Stimulated activated CD8-positive, alpha-beta memory T cell treated with anti-CD3 and anti-CD28 coated beads, Interleukin-15, amount 100 ng/mL, for 24 hours (primary cell): Measurements from ENCODE around the gene CYTL1.
"Not testable (repeated sequence)": the region's sequence is repeated elsewhere in the genome, so short reads cannot be mapped to it uniquely, and the experiment has no call there.

ENCODE experiments used
- DNase-seq: peaks from one replicate; pipeline ENCODE4 v3.0.0-alpha.2; 2020; ENCODE audit warnings: low read depth

The CYTL1 gene

GRCh38 chr4:5019274-5019673, at the start of gene CYTL1:
Gene CYTL1 (minus strand): TSS chr4:5019458. CDS start chr4:5019445, 13 bp downstream.
- DNase-seq = no peak

- no peak for DNase-seq
Observed at GRCh38 chr4:5067908-5068307, 48.6 kb upstream of the CYTL1 start.

- DNase-seq = not testable (repeated sequence)
Observed at GRCh38 chr4:5066968-5067367, 47.7 kb upstream of the CYTL1 start.

- no peak for DNase-seq
Observed at GRCh38 chr4:5066101-5066500, 46.8 kb upstream of the CYTL1 start.

- no peak for DNase-seq
Observed at GRCh38 chr4:5055411-5055810, 36.2 kb upstream of the CYTL1 start.

GRCh38 chr4:5054532-5054931, 35.3 kb upstream of the CYTL1 start:
- DNase-seq = no peak

- no peak for DNase-seq
Observed at GRCh38 chr4:5052726-5053425, 33.6 kb upstream of the CYTL1 start.

- no peak for DNase-seq
Observed at GRCh38 chr4:5052204-5052702, 33.0 kb upstream of the CYTL1 start.

GRCh38 chr4:5051278-5052203, 32.3 kb upstream of the CYTL1 start, which contains the start of gene STK32B:
Gene STK32B (plus strand): TSS chr4:5051480.
- DNase-seq = no peak

- no peak for DNase-seq
Observed at GRCh38 chr4:5050520-5051277, 31.4 kb upstream of the CYTL1 start.

- DNase-seq = no peak
Observed at GRCh38 chr4:5048721-5049120, 29.5 kb upstream of the CYTL1 start.

- DNase-seq = no peak
Observed at GRCh38 chr4:5045097-5045496, 25.8 kb upstream of the CYTL1 start.

- no peak for DNase-seq
Observed at GRCh38 chr4:5044341-5044740, 25.1 kb upstream of the CYTL1 start.

GRCh38 chr4:5043579-5043978, 24.3 kb upstream of the CYTL1 start:
- no peak for DNase-seq

- no peak for DNase-seq
Observed at GRCh38 chr4:5041699-5042098, 22.4 kb upstream of the CYTL1 start.

- DNase-seq = no peak
Observed at GRCh38 chr4:5040856-5041620, 21.8 kb upstream of the CYTL1 start.

GRCh38 chr4:5039800-5040199, 20.5 kb upstream of the CYTL1 start:
- no peak for DNase-seq

- DNase-seq = no peak
Observed at GRCh38 chr4:5037553-5038551, 18.6 kb upstream of the CYTL1 start.

- no peak for DNase-seq
Observed at GRCh38 chr4:5036239-5036638, 17.0 kb upstream of the CYTL1 start.

- DNase-seq = no peak
Observed at GRCh38 chr4:5034206-5034605, 14.9 kb upstream of the CYTL1 start.
